Measurements from ENCODE around the gene UBASH3B.

The UBASH3B gene

GRCh38 chr11:122755941-122756340, 100.4 kb downstream of the UBASH3B start:
- H3K4me3 ChIP-seq (replicated peaks in 1 of 2; ENCODE audit: low read depth in 2 of 2, low read length in 2 of 2) = no peak overlapping the region
- DNase-seq (ENCODE audit: low read depth in 2 of 2) = no peak
- no peak for TF ChIP-seq CTCF (IDR thresholded peaks at IDR 0.05; ENCODE audit: low read depth, low read length)

- no peak overlapping the region for H3K4me3 ChIP-seq (replicated peaks in 1 of 2; ENCODE audit: low read depth in 2 of 2, low read length in 2 of 2)
- TF ChIP-seq CTCF (IDR thresholded peaks at IDR 0.05; ENCODE audit: low read depth, low read length) = peak; percentile 7
- no peak for DNase-seq (ENCODE audit: low read depth in 2 of 2)
Measured at GRCh38 chr11:122756417-122756816, 100.9 kb downstream of the UBASH3B start.

- DNase-seq (ENCODE audit: low read depth in 2 of 2) = no peak
- H3K4me3 ChIP-seq (replicated peaks in 1 of 2; ENCODE audit: low read depth in 2 of 2, low read length in 2 of 2) = no peak overlapping the region
- no peak for TF ChIP-seq CTCF (IDR thresholded peaks at IDR 0.05; ENCODE audit: low read depth, low read length)
Measured at GRCh38 chr11:122757201-122757600, 101.7 kb downstream of the UBASH3B start.

- no peak for TF ChIP-seq CTCF (IDR thresholded peaks at IDR 0.05; ENCODE audit: low read depth, low read length)
- DNase-seq (ENCODE audit: low read depth in 2 of 2) = no peak
- no peak overlapping the region for H3K4me3 ChIP-seq (replicated peaks in 1 of 2; ENCODE audit: low read depth in 2 of 2, low read length in 2 of 2)
Measured at GRCh38 chr11:122758339-122758738, 102.8 kb downstream of the UBASH3B start.

- no peak for TF ChIP-seq CTCF (IDR thresholded peaks at IDR 0.05; ENCODE audit: low read depth, low read length)
- no peak overlapping the region for H3K4me3 ChIP-seq (replicated peaks in 1 of 2; ENCODE audit: low read depth in 2 of 2, low read length in 2 of 2)
- DNase-seq (ENCODE audit: low read depth in 2 of 2) = peak; percentile 70 to 72
Measured at GRCh38 chr11:122758974-122759373, 103.5 kb downstream of the UBASH3B start.

- no peak overlapping the region for H3K4me3 ChIP-seq (replicated peaks in 1 of 2; ENCODE audit: low read depth in 2 of 2, low read length in 2 of 2)
- no peak for TF ChIP-seq CTCF (IDR thresholded peaks at IDR 0.05; ENCODE audit: low read depth, low read length)
- no peak for DNase-seq (ENCODE audit: low read depth in 2 of 2)
Measured at GRCh38 chr11:122763108-122763507, 107.6 kb downstream of the UBASH3B start.

- TF ChIP-seq CTCF (IDR thresholded peaks at IDR 0.05; ENCODE audit: low read depth, low read length) = no peak
- DNase-seq (ENCODE audit: low read depth in 2 of 2) = no peak
Measured at GRCh38 chr11:122764371-122765090, 109.0 kb downstream of the UBASH3B start.

More at GRCh38 chr11:122764371-122765090, 109.0 kb downstream of the UBASH3B start:
- no peak overlapping the region for H3K4me3 ChIP-seq (replicated peaks in 1 of 2; ENCODE audit: low read depth in 2 of 2, low read length in 2 of 2)

Measured in cardiac fibroblast (primary cell).